K562 (cell line): ENCODE results near the gene EDEM1. TPM values are rescaled to one million over a fixed set of nuclear protein-coding genes. Genes with fewer than 3 reads are reported as not detected.

ENCODE experiments used
- ATF7 ChIP-seq: fragments of 450-650 bp; IDR thresholded peaks from 2 replicates; pipeline ENCODE4 v1.7.1; 2014; ENCODE audit warnings: mild to moderate bottlenecking, moderate library complexity
- CBX5 ChIP-seq: IDR thresholded peaks from 2 replicates; pipeline ENCODE4 v1.6.1; 2014; ENCODE audit warnings: low read depth, borderline replicate concordance
- CHD7 ChIP-seq: fragments of 200-600 bp; sonication (generic); IDR thresholded peaks from one replicate; pipeline ENCODE4 v1.6.1; 2012; ENCODE audit warnings: mild to moderate bottlenecking, low read depth, low read length, inconsistent platforms
- KAT7 ChIP-seq: sonication (generic); formaldehyde crosslinking; IDR thresholded peaks from 2 replicates; pipeline ENCODE4 v1.8.0; 2022; ENCODE audit warnings: missing genetic modification reagents, mild to moderate bottlenecking, borderline replicate concordance
- RAD21 ChIP-seq, 2 experiments: fragments of 250-450 bp in 1 of 2; fragments of 450-650 bp in 1 of 2; sonication (Bioruptor Pico) in 1 of 2; formaldehyde crosslinking in 1 of 2; IDR thresholded peaks in 1 of 2; conservative IDR thresholded peaks in 1 of 2; 2 replicates each; pipeline versions ENCODE4 v1.4.0 to v1.8.0; 2020 to 2022; ENCODE audit warnings: mild to moderate bottlenecking in 2 of 2, moderate library complexity in 1 of 2
- SMARCE1 ChIP-seq: fragments of 450-650 bp; IDR thresholded peaks from 2 replicates; pipeline ENCODE4 v1.7.1; 2016; ENCODE audit warnings: mild to moderate bottlenecking
- UBTF ChIP-seq, 2 experiments: IDR thresholded peaks; 2 replicates each; pipeline ENCODE4 v1.6.1; 2012; ENCODE audit warnings: improper control_type of control experiment in 2 of 2, low read depth in 2 of 2, low read length in 2 of 2, borderline replicate concordance in 1 of 2
- ZNF436 ChIP-seq: fragments of 250-450, 450-650 bp; sonication (Bioruptor Pico); formaldehyde crosslinking; IDR thresholded peaks from 2 replicates; pipeline ENCODE4 v1.7.0; 2020; ENCODE audit warnings: mild to moderate bottlenecking
- ZNF583 ChIP-seq: fragments of 250-450 bp; sonication (Bioruptor Pico); IDR thresholded peaks from 2 replicates; pipeline ENCODE4 v1.4.0; 2020
- ZNF695 ChIP-seq: fragments of 450-650 bp; formaldehyde crosslinking; IDR thresholded peaks from 2 replicates; pipeline ENCODE4 v1.4.0; 2020; ENCODE audit warnings: mild to moderate bottlenecking, moderate library complexity
- polyA plus RNA-seq, 8 experiments: library from polyadenylated mRNA; depleted of rRNA in 4 of 8; stranded (reverse) in 5 of 8; unstranded in 3 of 8; fragments of >200 nt; fragmentation: Nextera tagmentation in 2 of 8; fragmentation: Illumina TruSeq in 1 of 8; extraction: Ambion mirVana in 2 of 8; extraction: Trizol in 1 of 8; gene quantifications; 2 replicates each; pipeline versions ENCODE4 v1.2.1 to v1.2.3, GENCODE V29; 2011 to 2014; ENCODE audit warnings: inconsistent platforms in 1 of 8, missing spikeins in 1 of 8
- total RNA-seq, 7 experiments: library from RNA; depleted of rRNA in 6 of 7; stranded (reverse); fragments of >200 nt in 6 of 7; fragmentation: Illumina TruSeq in 2 of 7; extraction: Trizol in 2 of 7; gene quantifications; 2 replicates each; pipeline versions ENCODE4 v1.2.1 to v1.2.3, GENCODE V29; 2011 to 2021; ENCODE audit warnings: low replicate concordance in 1 of 7
- TF ChIP-seq, protein P1 (sequence below): fragments of 450-650 bp; formaldehyde crosslinking; conservative IDR thresholded peaks from 2 replicates; pipeline ENCODE4 v1.4.0; 2022; ENCODE audit warnings: mild to moderate bottlenecking, missing genetic modification characterization

Gene EDEM1
- total and polyA plus RNA-seq, 9 of the 15 experiments (the other 6 are each of a cell fraction or from before 2014, with no cell fraction given) = 6.2 to 36.7 (median 14.3) TPM

GRCh38 chr3:5188419-5189221, 1.1 kb downstream of the EDEM1 start (continued):
- TF ChIP-seq, protein P1, sequence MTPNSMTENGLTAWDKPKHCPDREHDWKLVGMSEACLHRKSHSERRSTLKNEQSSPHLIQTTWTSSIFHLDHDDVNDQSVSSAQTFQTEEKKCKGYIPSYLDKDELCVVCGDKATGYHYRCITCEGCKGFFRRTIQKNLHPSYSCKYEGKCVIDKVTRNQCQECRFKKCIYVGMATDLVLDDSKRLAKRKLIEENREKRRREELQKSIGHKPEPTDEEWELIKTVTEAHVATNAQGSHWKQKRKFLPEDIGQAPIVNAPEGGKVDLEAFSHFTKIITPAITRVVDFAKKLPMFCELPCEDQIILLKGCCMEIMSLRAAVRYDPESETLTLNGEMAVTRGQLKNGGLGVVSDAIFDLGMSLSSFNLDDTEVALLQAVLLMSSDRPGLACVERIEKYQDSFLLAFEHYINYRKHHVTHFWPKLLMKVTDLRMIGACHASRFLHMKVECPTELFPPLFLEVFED = 0 out of 2 replicates have a peak, but pooled peaks have one; percentile 41
- TF ChIP-seq ATF7 = peak; percentile 38; the same call in 1 of the 2 replicates
- 0 out of 4 replicates have a peak, but pooled peaks of 1 of the 2 experiments have one; percentile 27 for TF ChIP-seq UBTF (IDR thresholded peaks at IDR 0.05; ENCODE audit: borderline replicate concordance in 1 of 2, low read depth in 2 of 2, low read length in 2 of 2)
- no peak for TF ChIP-seq CHD7
- TF ChIP-seq RAD21 (CRISPR knock-in tag; conservative IDR thresholded peaks at IDR 0.05 in 1 of 2, IDR thresholded peaks at IDR 0.05 in 1 of 2) = peak in 1 of 2 experiments; percentile 15; a peak in 2 of 4 replicates
- peak; percentile 46; the same call in 1 of the 2 replicates for TF ChIP-seq ZNF583 (CRISPR knock-in tag)
- no peak for TF ChIP-seq ZNF436 (CRISPR knock-in tag)
- TF ChIP-seq SMARCE1 = peak; percentile 48; the same call in 1 of the 2 replicates
- 0 out of 2 replicates have a peak, but pooled peaks have one; percentile 46 for TF ChIP-seq ZNF695
- TF ChIP-seq CBX5 = no peak
- TF ChIP-seq KAT7 (CRISPR knock-in tag) = peak; percentile 70; the same call in 1 of the 2 replicates
